H1 (cell line): ENCODE results near the gene NADSYN1.

Experiments
- CHD2 ChIP-seq: IDR thresholded peaks from 2 replicates; pipeline ENCODE4 v1.6.1; 2012; ENCODE audit warnings: low read length, improper control_type of control experiment
- TAF1 ChIP-seq: IDR thresholded peaks from 2 replicates; pipeline ENCODE4 v1.6.1; 2011; ENCODE audit warnings: mild to moderate bottlenecking, low read depth, low read length
- TEAD4 ChIP-seq: IDR thresholded peaks from 2 replicates; pipeline ENCODE4 v1.6.1; 2012; ENCODE audit warnings: low read depth, low read length, inconsistent platforms, mixed read lengths

DNA sequence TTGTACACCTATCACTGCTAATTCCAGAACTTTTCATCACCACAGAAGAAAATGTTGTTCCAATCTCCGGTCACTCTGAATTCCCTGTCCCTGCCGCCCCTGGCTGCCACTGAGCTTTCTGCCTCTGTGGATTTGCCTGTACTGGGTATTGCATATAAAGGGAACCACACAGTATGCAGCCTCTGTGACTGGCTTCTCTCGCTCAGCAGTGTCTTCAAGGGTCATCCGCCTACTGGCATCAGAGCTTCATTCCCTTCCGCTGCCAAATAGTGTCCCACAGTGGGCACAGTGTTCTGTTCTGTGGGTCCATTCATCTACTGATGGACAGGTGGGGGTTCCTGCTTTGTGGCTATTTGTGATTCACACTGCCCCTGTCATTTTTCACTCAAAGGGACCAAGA lies 10.1 kb upstream of the NADSYN1 start:
- TF ChIP-seq CHD2 (no peak), TEAD4 (no peak), TAF1 (no peak)
